ENCODE results near the gene ERC1.
"Not testable (repeated sequence)": the region's sequence is repeated elsewhere in the genome, so short reads cannot be mapped to it uniquely, and the experiment has no call there.

ERC1 gene

DNA sequence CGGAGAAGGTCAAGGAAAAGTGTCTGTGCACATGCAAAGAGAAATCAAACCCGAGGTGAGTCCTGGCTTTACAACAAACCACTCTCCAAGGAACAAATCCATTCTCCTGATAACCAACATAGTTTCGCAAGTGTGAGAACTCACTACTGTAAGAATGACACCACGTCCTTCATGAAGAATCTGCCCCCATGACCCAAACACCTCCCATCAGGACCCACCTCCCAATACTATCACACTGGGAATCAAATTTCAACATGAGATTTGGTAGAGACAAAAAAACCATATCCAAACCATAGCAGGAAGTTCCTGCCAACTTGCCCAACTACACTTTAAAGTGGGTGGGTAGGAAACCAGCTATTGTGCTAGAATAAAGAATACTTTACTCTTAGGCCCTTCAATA, 2.4 kb upstream of the ERC1 start:
- DNase-seq = no peak

DNA sequence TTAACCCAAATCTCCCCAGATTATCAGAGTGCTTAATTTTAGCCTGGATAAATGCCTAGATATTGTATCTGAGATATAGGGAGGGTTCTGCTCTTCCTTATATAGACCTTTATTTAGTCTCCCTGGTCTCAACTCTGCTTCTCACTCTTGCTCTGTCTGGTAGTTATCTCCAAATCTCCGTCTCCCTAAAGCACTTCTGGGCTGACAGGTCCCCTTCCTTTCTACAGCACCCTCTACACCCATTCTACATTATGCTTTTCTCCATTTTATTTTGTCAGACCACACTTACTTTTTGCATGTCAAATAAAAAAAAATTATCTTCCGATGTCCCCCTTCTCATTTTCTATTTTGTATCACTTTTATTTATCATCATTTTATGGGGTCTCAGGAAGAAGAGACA, 2.0 kb upstream of the ERC1 start:
- DNase-seq = no peak

DNA sequence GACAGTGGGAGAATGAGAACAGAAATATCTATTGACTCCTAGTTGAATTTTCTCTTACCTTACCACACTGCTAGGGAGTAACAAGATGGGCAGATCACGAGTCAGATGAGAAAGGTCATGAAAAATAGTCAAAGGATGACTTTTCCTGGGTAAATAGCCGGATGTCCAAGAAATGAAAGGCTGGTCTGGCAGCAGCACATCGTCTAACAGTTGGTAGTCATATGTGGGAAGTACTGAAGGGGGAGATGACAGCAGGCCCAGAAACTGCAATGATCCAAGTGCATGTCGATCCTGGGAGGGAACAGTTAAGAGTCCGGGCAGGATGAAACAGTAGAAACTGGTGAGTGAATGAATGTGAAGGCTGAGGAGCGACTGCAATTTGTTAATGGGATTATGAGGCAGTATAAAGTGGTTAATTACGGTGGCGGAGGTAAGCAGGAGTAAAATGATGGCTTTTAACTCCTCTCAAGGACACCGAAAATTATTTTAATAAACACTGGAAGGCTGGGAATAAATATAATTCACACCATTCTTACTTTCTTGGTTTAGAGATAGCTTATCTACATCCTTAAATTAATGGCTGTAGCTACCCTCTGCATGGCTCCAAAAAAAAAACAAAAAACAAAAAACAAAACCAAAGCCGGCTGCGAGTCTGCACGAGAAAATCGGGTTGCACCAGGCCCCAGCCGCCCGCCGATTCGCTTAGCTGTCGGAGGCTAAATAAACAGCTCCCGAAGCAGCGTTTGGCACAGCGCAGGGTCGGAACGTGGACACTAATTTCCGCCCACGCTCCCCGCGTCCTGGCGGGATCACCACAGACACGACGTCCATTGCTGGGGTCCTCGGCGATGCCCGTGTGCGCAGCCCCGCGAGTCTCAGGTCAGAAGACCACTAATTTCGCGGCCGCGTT, 1.0 kb upstream of the ERC1 start:
- DNase-seq = peak; percentile 3

DNA sequence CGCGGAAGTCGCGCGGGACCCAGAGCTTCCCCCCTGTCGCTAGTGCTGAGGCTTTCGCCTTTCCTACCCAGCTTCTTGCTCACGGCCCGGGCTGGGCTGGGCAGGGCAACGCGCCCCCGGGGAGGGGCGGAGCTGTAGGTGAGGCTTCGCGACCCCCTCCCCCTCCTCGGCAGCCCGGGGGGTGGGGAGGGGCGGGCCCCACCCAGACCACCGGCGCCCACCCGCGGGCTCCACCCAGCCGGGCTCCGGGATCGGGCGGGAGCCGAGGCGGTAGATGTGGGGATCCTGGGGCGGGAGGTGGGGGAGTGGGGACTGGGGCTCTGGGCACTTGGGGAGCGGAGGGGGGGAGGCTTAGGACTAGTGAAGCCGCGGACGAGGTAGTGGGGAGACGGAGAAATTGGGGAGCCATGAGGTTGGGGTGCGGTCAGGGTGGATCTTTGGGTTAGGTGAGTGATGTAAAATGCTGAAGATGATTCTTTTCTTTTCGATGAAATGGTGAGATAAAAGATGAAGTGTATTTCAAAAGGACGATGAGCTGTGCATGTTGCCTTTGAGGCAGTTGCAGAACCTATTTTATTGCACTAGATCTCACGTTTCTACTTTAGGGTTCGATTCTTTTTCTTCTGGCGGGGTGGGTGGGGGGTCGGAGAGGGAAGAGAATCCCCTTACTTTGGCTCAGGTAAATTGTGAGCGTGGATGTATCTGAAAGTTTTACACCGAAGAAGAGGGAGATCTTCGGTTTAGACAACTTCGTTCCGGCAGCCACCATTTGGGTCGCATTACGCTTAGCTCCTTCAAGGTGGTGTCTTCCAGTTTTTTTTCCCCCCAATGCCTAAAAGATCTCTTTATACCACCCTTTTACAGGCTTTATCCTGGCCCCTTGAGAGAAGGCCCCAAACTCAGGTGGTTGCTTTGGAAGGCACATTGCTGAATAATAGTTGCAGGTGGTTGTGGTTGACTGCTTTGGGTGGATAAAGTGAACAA, 619 bp downstream of the ERC1 start:
- DNase-seq = peak; percentile 42

DNA sequence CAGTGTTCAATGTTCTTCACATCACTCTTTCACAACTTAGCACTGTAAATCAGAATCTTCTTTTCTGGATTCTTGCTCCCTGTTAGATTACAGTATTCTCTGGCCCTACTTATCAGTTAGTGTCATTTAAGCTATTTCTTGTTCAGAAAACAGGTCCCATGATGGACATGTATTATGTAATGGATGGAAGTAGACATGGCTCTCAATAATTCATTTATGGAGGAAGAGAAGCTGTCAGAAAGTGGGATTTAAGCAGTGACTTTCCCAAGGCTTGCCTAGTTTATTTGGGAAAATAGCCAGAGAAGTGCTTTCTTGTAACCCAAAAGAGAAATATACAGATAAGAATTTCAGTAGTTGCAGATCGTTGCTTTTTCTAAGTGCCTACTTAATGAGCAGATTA, 1.6 kb downstream of the ERC1 start:
- DNase-seq = no peak

DNA sequence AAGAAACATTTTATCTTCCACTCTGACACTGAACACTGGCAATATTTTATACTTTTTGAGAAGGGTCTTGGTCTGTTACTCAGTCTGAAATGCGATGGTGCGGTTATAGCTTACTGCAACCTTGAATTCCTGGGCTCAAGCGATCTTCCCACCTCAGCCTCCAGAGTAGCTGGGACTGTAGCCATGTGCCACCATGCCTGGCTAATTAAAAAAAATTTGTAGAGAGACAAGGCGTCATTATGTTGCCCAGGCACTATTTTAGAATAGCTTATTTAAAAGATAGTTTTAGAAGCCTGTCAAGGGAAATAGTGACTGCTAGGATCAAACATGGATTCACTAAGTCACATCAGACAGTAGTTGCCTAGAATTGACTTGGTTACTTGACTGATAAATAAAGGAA, 5.9 kb downstream of the ERC1 start:
- DNase-seq = no peak

DNA sequence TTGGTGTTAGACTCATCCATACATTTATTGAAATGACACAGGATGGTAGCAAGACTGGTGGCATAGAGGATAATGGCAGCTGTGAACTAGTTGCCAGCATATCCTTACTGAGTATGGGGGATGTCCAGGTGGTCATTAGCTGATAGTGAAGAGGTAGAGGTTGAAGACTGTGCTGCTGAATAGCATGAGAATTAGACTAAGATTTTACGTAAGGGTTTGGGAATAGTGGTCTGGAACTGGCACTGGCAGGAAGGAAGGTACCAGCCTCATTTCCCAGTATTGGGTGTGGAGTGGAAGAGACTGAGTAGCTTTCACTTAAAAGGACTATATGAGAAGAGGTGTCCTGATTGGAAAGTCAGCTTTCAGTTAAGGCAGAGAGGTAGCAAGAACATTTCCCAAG, 6.5 kb downstream of the ERC1 start:
- no peak for DNase-seq

DNA sequence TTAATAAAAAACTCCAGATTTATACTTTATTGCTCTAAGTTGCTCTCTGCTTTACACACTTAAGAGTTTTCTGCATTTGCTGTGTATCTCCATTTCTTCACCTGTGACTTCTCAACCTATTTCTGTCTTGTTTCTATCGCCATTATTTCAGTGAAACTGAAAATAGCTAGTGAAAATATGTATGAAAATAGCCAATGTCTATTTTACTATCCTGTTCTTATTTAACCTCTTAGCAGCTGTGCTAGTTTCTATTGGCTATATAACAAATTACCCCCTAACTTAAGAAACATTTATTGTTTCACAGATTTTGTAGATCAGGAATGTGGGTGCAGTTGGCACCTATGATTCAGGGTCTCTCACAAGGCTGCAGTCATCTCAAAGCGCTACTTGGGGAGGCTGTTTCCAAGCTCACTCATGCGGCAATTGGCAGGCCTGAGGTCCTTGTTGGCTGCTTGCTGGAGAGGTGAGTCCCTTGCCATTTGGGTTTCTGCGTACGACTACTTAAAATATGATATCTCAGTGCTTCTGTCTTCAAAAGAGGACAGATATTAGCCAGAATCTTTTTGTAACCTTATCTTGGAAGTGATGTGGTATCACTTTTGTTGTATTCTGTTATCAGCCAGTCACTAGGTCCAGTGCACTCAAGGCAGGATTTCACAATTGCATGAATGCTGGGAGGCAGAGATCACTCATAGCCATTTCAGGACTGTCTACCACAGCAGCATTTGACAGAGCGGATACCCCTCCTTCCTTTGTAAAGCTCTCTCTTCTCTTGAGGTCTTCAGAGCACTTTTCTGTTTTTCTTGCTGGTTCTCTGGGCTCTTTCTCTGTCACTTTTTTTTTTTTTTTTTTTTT, 7.2 kb downstream of the ERC1 start:
- no peak for DNase-seq

DNA sequence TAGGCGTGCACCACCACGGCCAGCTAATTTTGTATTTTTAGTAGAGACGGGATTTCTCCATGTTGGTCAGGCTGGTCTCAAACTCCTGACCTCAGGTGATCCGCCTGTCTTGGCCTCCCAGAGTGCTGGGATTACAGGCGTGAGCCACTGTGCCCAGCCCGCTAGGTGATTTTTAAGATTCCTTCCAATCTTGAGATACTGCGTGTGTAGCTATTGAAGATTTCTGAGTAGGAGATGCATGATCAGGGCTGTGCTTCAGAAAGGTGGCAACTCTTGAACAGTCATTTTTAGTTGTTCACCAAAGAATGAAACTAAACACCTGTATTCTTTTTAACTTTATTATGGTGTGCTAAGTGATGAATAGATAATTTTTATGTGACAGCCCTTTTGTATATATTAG, 8.7 kb downstream of the ERC1 start:
- DNase-seq = not testable (repeated sequence)

DNA sequence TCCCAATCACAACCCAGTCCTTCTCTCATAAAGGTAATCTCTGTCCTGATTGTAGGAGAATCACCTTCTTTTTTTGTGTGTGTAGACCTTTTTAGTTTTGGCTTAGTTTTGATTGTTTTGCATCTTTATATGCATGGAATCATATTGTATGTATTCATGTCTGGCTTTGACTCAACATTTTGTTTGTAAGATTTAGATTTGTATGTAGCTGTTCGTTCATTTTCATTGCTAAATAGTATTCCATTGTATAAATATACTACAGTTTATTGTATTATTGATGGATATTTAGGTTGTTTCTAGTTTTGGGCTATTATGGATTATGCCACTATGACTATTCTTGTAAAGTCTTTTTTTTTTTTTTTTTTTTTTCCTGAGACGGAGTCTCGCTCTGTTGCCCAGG, 10.5 kb downstream of the ERC1 start:
- DNase-seq = no peak

DNA sequence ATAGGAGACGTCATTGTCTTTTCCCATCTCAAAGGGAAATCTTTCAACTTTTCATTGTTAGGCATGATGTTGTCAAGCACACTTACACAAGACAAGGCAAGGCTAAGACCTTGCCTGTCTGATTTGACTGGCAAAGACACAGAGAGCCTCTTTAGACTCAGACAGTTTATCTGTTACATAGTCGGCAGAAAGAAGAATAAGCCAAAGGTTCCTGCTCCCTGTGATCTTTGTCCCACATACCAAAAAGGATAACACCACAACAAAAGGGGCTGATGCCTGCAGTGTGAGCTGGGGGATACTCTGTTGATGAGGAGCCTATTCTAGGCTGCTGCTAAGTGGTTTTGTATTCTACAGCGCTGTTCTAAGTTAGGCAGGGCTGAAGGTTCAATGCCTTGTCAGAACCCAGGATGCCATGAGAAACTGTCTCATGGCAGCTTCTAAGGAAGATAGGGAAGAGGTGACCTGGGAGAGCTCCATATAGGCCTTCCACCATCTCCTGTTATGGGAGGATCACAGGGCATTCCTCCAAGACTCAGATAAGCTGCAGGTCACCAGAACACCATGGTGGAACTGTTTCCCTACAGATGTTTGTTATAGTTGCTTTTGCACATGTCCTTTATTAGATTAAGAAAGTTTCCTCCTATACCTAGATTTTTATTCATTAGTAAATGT, 12.7 kb downstream of the ERC1 start:
- no peak for DNase-seq

DNA sequence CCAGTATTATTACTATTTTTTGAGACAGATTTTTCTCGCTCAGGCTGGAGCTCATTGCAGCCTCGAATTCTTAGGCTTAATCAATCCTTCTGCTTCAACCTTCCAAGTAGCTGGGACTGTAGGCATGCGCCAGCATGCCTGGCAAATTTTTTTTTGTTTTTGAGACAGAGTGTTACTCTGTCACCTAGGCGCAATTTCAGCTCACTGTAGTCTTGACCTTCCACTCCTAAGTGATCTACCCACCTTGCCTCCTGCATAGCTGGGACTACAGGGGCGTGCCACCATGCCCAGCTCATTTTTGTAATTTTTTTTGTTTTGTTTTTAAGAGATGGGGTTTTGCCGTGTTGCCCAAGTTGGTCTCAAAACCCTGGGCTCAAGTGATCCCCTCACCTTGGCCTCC, 15.2 kb downstream of the ERC1 start:
- DNase-seq = no peak

DNA sequence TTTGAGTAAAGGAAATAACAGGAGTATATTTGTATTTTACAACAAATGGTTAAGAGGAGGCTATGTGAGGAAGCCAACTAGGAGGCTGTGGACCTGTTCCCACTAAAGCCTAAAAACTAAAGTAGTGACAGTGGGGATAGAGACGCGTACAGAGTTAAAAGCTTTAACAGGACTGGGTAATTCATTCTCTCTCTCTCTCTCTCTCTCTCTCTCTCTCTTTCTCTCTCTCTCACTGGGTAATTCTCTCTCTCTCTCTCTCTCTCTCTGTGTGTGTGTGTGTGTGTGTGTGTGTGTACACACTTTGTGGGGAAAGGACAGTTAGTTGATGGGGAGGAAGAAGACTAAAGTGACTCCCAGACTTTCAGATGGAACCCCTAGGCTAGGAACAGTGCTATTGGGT, 16.3 kb downstream of the ERC1 start:
- DNase-seq = no peak

DNA sequence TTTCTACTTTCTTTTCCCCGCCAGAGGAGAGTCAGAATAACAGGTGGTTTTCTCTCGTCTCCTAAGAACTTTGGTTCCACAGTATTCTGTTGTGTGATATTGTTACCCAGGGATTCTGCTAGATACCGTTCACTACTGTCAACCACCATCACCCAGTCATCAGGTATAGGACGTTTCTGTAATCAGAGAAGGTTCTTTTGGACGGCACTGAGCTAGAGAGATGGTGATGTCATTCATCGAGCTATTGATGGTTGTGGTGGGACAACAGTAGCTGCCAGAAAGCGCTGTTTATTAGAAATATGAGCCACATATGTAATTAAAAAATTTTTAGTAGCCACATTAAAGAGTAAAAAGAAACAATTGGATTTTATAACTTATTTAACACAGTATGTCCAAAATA, 17.0 kb downstream of the ERC1 start:
- DNase-seq = no peak

DNA sequence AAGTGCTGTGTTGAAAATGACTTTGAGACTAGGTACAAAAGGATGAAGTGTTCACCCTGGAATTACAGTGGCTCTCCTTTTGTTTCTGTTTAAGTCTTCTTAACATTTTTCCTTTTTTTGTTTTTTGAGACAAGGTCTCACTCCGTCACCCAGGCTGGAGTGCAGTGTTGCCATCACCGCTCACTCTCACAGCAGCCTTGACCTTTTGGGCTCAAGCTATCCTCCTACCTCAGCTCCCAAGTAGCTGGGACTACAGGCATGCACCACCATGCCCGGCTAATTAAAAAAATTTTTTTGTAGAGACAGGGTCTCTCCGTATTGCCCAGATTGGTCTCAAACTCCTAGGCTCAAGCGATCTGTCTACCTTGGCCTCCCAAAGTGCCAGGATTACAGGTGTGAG, 20.1 kb downstream of the ERC1 start:
- DNase-seq = no peak

DNA sequence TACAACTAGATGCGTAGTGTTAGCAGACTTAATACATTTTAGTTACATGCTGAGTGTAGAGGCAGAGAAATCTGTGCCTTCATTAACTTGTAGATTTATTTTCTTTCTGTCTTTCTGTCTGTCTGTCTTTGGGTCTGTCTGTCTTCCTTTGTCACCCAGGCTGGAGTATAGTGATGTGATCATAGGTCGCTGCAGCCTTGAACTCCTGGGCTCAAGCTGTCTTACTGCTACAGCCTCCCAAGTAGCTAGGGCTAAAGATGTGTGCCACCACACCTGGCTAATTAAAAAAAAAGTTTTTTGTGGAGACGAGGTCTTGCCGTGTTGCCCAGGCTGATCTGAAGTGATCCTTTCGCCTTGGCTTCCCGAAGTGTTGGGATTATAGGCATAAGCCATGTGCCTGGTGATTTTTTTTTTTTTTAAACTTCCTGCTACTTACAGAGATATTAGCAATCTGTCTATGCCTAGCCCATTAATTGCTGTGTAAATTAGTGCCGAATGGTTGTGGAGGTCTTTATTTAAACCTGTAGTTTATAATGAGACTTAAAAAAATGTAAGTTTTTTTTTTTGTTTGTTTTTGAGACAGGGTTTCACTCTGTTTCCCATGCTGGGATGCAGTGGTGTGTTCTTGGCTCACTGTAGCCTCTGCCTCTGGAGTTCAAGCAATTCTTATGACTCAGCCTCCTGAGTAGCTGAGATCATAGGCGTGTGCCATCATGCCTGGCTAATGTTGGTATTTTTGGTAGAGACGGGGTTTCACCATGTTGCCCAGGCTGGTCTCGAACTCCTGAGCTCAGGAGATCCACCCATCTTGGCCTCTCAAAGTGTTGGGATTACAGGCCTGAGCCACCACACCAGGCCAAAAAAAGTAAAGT, 22.8 kb downstream of the ERC1 start:
- no peak for DNase-seq

DNA sequence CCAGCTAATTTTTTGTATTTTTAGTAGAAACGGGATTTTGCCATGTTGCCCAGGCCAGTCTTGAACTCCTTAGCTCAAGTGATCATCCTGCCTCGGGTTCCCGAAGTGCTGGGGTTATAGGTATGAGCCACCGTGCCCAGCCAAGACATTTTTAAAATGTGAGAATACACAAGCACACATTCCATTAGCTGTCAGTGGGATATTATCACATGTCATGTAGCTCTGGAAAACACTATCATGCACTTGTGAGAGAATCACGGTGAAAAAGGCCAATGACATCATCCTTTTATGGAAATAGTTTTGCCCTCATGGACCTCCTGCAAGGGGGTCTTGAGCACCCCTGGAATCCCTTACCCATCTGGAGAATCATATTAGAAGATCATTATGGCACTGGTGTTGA, 28.3 kb downstream of the ERC1 start:
- DNase-seq = no peak

DNA sequence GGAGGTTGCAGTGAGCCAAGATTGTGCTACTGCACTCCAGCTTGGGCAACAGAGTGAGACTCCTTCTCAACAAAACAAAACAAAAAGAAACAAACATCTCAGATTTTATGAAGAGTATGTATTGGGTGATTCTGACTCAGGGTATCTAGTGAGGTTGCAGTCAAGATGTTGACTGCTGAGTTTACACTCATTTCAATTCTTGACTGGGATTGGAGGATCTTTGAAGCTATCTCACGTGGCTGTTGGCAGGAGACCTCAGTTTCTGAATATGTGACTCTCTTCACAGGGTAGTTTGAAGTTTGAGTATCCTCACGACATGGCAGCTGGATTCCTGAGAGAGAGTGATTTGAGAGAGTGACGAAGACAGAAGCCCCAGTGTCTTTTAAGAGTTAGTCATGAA, 29.4 kb downstream of the ERC1 start:
- DNase-seq = no peak

DNA sequence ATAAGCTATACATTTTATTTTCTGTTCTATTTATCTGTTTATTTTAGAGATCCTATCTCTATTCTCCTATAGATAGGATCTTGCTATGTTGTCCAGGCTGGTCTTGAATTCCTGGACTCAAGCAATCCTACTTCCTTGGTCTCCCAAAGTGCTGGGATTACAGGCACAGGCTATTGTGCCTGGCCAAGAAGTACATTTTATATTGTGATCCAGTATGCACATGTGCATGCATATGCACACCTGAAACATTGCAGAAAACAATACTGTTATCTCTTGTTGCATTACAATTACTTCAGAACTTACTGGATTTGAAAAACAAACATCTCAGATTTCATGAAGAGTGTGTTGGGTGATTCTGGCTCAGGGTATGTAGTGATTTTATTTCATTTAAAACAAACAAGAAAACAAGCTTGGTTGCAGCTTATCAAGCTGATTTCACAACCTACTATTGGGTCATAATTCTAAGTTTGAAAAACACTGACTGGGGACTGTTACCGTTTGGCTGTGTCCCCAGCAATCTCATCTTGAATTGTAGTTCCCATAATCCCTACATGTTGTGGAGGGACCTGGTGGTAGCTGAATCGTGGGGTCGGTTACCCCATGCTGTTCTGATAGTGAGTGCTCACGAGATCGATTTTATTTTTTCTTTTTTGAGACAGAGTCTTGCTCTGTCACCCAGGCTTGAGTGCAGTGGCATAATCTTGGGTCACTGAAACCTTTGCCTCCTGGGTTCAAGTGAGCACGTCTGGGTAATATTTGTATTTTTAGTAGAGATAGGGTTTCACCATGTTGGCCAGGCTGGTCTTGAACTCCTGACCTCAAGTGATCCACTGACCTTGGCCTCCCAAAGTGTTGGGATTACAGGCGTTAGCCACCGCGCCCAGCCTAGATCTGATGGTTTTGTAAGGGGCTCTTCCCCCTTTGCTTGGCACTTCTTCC, 31.3 kb downstream of the ERC1 start:
- DNase-seq = no peak

DNA sequence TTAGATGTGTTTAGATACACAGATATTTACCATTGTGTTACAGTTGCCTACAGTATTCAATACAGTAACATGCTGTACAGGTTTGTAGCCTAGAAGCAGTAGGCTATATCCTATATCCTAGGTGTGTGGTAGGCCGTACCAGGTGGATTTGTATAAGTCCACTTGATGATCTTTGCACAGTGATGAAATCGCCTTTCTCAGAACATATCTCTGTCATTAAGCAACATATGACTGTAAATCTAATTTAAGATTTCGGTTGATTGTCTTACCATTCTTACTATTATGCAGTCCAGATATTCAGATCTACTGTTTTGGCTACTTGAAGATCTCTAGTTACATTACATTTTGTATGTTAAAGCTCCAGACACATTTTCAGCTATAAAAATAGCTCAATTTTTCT, 39.8 kb downstream of the ERC1 start:
- DNase-seq = no peak
